HG02938 (cell line): ENCODE data around the gene HOXC10.

Experiments used
- ATAC-seq: cut with Tn5 transposase; IDR thresholded peaks from one replicate; pipeline ENCODE4 v1.9.1; 2021; ENCODE audit warnings: mild to moderate bottlenecking, moderate library complexity; ENCODE audit not compliant: unreplicated experiment

Gene HOXC10

GRCh38 chr12:54015018-54015931, 30.3 kb downstream of the HOXC10 start:
- no peak for ATAC-seq

DNA sequence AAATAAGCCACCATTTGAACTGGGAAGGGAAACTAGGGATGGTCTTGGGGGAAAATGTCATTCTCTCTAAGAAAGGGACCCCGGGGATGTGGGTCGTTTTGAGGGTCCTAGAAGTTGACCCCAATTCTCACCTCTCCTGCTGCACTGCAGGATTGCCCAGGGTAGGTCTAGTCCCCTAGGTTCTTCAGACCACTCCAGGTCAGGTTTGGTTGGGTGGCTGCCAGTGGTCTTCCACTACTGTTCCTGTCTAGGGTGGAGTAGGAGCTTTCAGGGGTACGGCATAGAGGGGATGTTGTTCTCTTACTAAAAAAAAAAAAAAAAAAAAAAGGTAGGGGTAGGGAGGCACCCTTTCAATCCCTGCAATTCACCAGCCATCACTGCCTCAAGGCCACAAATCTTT, 31.1 kb downstream of the HOXC10 start:
- no peak for ATAC-seq

DNA sequence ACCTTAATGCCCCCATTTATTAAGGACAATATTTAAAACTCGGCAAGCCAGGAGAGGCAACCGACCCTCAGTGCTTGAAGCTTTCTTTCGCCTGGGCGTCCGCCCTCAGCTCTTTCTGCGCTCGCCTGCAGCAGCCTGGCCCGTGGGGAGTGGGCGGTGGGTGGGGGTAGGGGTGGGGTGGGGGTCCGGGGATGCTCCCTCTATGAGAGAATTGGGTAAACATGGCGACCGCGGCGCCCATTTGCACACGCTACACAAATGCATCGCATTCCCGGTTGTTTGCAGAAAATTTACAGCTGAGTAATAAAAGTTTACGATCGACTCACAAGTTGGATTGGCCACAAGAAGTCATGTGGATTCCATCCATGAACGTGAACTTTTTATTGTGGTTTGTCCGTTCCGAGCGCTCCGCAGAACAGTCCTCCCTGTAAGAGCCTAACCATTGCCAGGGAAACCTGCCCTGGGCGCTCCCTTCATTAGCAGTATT, 31.6 kb downstream of the HOXC10 start:
- no peak for ATAC-seq

GRCh38 chr12:54017027-54017788, 32.3 kb downstream of the HOXC10 start:
- peak; percentile 26 for ATAC-seq

DNA sequence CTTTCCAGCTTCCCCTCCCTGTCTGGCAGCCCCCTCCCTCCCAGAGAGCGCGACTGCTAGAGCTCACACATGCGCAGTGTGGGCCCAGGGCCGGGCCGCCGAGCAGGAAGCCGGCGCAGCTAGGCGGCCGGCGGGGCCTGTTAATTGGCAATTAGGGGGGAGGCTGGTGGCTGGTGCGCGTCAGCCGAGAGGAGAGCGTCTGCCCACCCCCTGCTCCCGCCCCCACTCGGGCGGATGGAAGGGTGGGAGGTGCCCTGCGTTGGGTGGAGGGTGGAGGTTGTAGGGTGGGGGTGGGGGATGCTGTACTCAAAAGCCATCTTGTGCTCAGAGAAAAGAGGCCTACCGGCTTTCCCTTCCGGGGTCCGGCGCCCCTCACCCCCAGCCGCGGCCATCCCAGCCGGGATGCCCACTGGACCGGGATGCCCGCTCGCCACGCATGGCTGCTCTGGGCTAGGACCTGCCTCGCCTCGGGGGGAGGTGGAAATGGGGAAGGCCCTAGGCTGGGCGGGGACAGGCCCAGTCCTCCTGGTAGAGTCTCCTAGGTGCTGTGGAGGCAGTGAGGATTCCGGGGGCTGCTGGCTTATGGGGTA, 33.0 kb downstream of the HOXC10 start:
- ATAC-seq, result peak; percentile 59

DNA sequence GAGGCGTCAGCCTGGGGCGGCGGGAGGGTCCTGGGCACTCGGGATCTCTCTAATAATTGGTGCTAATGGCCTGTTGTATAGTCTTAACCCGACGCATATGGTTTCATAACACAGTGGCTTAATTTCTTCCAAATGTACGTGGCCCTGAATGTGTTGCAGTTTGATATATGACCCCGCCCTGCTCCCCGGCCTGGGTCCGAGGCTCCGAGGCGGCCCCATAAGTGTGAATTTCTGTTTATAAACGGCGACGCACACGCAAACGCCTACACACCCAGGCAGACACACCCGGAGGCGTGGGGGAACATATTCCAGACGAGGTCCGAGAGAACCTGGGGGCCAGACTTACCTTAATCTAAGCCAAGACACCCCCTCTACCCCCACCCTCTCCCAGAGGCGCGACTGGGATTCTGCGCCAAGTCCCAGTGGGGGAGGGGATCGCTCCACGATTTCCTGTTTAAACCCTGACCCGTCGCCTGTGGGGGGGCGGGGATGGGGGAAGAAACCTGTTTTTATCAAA, 33.6 kb downstream of the HOXC10 start:
- ATAC-seq, result no peak

DNA sequence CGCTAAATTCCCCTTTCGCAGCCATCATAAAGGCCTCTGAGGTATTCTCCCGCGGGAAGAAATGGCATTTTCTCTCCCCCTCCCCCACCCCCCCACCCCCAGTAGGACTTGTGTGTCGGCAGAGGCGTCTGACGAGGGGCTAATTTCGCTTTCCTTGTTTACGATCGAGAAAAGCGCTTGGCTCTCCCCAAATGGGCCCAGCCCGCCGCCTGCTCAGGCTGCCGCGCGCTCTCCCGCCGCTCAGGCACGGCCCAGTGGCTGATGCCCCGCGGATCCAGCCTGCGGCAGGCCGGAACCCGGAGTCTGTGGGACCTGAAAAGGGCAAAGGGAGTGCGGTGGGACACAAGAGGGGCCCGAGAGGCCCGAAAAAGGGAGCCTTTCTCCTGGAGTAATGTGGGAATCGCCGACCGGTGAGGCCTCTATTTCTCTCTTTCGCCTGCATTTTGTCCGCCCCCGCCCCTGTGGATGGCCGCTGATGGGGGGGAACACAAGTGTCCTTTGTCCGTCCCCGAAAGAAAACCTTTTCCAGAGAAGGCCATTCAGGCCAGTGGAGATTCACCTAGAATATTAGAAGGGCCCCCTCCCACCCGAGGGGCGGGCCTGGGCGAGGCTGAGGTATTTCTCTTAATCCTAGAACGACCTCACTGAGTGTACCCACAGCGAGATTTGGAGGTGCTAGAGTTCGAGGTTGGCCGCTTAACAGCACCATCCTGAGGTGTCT, 34.3 kb downstream of the HOXC10 start:
- no peak for ATAC-seq

DNA sequence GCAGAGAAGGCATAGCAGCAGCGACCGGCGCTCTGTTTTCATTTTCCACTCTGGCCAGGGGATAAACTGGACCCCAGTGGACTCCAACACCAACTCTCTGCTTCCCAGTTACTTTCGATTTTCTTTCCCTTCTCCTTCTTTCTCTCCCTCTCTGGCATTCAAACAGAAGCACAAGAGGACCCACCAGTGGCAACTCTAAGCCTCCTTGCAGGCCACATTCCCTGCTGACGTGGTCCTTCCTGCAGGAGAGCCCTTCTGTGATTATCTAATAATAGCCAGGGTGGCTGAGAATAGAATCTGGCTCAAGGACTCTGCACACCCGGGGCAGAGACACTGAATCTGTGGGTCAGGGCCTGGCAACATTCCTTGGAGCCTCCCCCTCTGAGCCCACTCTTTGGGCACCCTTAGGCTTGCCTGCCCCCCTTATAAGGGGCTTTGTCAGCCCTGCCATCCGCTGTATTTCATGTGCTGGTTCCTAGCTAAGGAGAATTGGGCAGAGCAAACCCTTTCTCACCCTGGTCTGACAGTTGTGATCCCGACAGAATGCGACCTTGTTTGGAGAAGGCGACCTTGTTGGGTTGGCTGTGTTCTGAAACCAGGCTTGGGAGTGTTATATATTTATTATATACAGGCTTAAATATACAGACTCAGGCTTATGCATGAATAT, 35.1 kb downstream of the HOXC10 start:
- ATAC-seq, result no peak

- ATAC-seq, result no peak
Measured at GRCh38 chr12:54020591-54021405, 35.9 kb downstream of the HOXC10 start.

DNA sequence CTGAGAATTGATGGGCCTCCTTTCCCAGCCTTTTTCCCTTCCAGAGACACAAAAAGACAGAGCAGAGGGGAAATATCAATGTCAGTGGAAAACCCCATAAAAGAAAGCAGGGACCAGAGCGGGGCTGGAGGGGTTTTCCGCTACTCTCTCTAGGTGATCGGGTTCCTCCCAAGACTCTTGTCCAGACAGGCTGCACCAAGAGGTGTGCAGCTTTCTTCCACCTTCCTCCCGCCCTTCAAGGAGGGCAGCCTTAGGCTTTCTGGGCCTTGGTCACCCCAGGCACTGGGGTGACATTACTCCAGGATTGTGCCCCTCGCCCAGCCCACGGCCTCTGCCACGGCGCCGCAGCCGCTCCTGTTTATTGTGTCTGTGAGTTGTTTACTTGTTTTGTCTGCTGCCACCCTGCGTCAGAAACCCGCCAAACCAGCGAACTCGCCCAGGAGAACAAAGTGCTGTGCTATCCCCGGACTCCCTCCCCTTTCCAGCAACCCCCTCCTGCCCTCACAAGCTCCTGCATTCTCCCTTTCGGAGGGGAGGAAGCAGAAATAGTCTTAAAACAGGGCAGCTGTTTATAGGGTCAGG, 36.6 kb downstream of the HOXC10 start:
- ATAC-seq, result no peak

GRCh38 chr12:54022960-54023884, 38.3 kb downstream of the HOXC10 start:
- ATAC-seq, result no peak

GRCh38 chr12:54024127-54024526, 39.2 kb downstream of the HOXC10 start:
- ATAC-seq, result no peak

DNA sequence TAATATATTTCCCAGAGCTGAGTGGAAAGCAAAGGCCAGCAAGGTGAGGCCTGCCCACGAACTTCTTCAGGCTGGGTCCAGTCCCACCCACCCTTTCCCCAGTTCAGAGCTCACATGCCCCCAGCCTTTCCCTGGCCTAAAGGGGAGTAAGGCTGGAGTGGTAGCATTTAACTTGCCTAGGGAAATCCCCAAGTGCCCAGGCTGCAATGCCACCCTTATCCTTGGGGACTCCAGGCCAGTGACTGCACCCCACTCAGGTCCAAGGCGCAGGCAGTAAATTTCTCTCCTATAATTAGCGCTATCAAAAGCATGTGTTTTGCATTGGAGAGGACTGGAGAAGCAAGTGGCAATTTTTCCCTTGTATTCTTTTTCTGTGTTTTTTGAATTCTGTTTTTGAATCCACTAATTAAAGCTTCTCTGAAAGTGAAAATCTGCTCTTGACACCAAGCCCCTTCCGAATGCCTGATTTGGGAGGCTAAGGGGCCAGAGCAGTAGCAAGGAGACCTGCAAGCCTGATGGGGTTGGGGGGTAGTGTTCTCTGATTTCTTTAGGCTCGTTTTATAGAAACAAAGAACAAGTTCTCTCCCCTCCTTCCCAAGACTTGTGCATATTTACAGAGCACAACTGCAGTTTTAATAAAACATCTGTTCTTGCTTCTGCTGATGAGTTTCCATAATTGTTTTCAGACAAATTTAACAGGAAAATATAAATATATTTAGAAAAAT, 39.8 kb downstream of the HOXC10 start:
- ATAC-seq, result no peak

DNA sequence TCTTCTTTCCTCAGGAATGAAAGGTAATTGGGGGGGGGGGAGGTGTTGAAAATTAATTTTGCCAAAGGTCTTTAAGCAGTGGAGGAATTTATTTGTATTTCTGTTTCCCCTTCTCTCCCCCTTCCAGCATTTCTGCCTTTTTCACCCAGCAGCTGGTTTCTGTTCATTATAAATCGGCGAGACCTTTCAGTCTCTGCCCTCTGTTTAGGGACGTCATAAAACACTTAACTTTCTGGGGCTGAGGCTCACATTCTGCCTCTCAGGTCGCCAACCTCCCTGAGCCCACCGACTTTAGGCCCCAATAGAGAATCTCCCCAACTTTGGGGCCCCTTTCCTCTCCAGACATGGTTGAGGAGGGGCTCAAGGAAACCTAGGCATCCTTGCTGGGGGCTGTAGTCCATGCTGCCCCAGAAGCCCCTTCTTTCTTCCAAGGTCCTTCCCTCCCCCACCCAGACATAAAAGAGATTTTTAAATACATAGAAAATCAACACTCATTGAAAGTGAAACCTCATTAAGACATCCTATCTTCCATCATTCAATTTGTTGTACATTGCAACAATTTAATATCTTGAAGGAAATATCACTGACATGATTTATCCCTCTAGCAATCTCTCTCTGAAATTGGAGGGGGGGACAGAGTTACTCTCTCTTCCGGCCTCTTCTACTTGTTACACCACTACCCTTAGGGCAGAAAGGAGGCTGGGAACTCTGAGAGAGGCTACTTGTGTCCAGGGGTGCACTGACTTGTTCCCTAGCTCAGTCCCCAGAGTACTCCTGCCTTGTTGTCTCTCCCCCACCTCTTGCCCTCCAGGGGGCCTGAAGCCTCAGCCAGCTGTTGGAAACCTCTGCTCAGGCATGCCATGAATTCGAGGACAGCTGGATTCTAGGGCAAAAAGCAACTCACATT, 40.8 kb downstream of the HOXC10 start:
- ATAC-seq, result no peak

DNA sequence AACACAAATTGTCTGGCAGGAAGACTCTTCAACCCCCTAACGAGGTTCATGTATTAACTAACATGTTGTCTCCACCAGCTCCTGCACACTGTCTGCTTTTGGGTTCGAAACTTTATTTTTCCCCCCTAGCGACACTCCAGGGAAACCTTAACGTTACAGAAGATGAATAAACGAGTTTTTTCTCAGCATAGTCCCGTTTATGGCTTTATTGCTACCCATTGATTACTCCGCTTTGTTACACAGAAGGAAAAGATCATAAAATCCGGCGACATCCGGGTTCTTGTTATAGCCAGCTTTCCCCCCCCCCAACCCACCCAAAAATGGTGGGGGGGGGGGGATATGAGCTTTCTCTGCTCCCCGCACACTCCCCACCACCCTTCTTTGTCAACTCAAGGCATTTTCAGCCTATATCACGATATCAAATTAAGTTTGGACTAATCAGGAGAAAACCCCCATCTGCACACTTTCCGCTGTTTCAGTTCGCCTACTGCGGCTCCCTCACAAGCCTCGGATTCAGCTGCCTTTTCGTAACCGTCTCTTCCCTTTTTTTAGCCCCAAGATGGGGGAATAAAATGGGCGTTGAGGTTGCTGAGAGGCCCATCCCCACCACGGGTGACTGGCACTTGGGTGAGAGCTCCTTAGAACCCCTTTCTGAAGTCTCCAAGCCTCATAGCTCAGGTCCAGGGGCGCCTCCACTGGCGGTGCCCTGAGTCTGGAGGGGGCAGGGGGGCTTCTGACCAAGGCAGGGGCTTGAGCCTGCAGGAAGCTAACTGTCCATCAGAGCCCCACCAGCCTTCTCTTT, 41.9 kb downstream of the HOXC10 start:
- ATAC-seq, result no peak
